DOHH2 (cell line): ENCODE data around the gene FBXW5.

Experiments
- H3F3A ChIP-seq: fragments of 200-600 bp; sonication (generic), shearing (Covaris generic); 2 replicates; pipeline ENCODE4 v1.6.0; 2016; ENCODE audit warnings: antibody characterized with exemption, mild to moderate bottlenecking; ENCODE audit not compliant: control insufficient read depth, insufficient read depth
- H3K27ac ChIP-seq: fragments of 200-600 bp; sonication (generic); 2 replicates; pipeline ENCODE4 v1.5.1; 2014; ENCODE audit warnings: low read depth, mild to moderate bottlenecking, low read length, moderate library complexity
- H3K27me3 ChIP-seq: fragments of 200-600 bp; sonication (generic); 2 replicates; pipeline ENCODE4 v1.6.1; 2014; ENCODE audit warnings: mild to moderate bottlenecking, low read length, mixed read lengths; ENCODE audit not compliant: control insufficient read depth
- H3K36me3 ChIP-seq: fragments of 200-600 bp; sonication (generic); 2 replicates; pipeline ENCODE4 v1.6.1; 2014; ENCODE audit warnings: mild to moderate bottlenecking, low read length, moderate library complexity, mixed read lengths; ENCODE audit not compliant: control insufficient read depth
- H3K4me1 ChIP-seq: fragments of 200-600 bp; sonication (generic); 2 replicates; pipeline ENCODE4 v1.6.1; 2014; ENCODE audit warnings: mild to moderate bottlenecking, low read length, mixed read lengths; ENCODE audit not compliant: control insufficient read depth
- H3K4me2 ChIP-seq: fragments of 200-600 bp; sonication (generic); 2 replicates; pipeline ENCODE4 v1.6.0; 2014; ENCODE audit warnings: mild to moderate bottlenecking, low read length, moderate library complexity
- H3K4me3 ChIP-seq: fragments of 200-600 bp; sonication (generic); 2 replicates; pipeline ENCODE4 v1.5.1; 2014; ENCODE audit warnings: mild to moderate bottlenecking, low read length, mixed read lengths
- H3K79me2 ChIP-seq: fragments of 200-600 bp; sonication (generic); 2 replicates; pipeline ENCODE4 v1.6.1; 2014; ENCODE audit warnings: mild to moderate bottlenecking, low read length, mixed read lengths; ENCODE audit not compliant: control insufficient read depth
- H3K9me2 ChIP-seq: fragments of 200-600 bp; sonication (generic); replicated peaks from 2 replicates; pipeline ENCODE4 v1.6.1; 2014; ENCODE audit warnings: mild to moderate bottlenecking, low read length, mixed read lengths; ENCODE audit not compliant: control insufficient read depth
- H3K9me3 ChIP-seq: fragments of 200-600 bp; sonication (generic); 2 replicates; pipeline ENCODE4 v1.6.1; 2014; ENCODE audit warnings: antibody characterized with exemption, low read length, mixed read lengths; ENCODE audit not compliant: control insufficient read depth, insufficient read depth
- H4K20me1 ChIP-seq: fragments of 200-600 bp; sonication (generic); 2 replicates; pipeline ENCODE4 v1.6.0; 2014; ENCODE audit warnings: low read depth, mild to moderate bottlenecking, antibody characterized with exemption, low read length, moderate library complexity; ENCODE audit not compliant: control insufficient read depth, insufficient read depth
- CTCF ChIP-seq: fragments of 200-600 bp; sonication (generic); IDR thresholded peaks from one replicate; pipeline ENCODE4 v1.5.1; 2014; ENCODE audit warnings: antibody characterized with exemption, mild to moderate bottlenecking, low read depth, low read length; ENCODE audit not compliant: poor library complexity, severe bottlenecking
- EZH2phosphoT487 ChIP-seq: fragments of 200-600 bp; sonication (generic); IDR thresholded peaks from 2 replicates; pipeline ENCODE4 v1.6.1; 2017; ENCODE audit warnings: borderline replicate concordance, mild to moderate bottlenecking, antibody characterized with exemption, low read length, moderate library complexity, mixed read lengths

FBXW5 gene

GRCh38 chr9:136899196-136899595 is 45.3 kb downstream of the FBXW5 start:
- no peak for TF ChIP-seq EZH2phosphoT487
- Histone ChIP-seq H4K20me1 (no peaks in the 10 kb centered on the region), H3K36me3 (peaks cover 64% of the 10 kb centered on the region), H3F3A (no peaks in the 10 kb centered on the region), H3K27me3 (no peaks in the 10 kb centered on the region), H3K9me2 (no peaks in the 10 kb centered on the region), H3K4me1 (no peaks in the 10 kb centered on the region), H3K4me2 (no peak overlapping the region), H3K9me3 (no peaks in the 10 kb centered on the region), H3K4me3 (no peak overlapping the region), H3K27ac (no peak overlapping the region), H3K79me2 (peaks cover 60% of the 10 kb centered on the region)

- H3K79me2 ChIP-seq = peaks cover 65% of the 10 kb centered on the region
- H3K9me2 ChIP-seq = no peaks in the 10 kb centered on the region
- H3K4me3 ChIP-seq = no peak overlapping the region
- H3K36me3 ChIP-seq = peaks cover 61% of the 10 kb centered on the region
- H3K9me3 ChIP-seq = no peaks in the 10 kb centered on the region
- no peaks in the 10 kb centered on the region for H3K27me3 ChIP-seq
- no peak for TF ChIP-seq EZH2phosphoT487
- TF ChIP-seq CTCF = no peak
- no peaks in the 10 kb centered on the region for H4K20me1 ChIP-seq
- H3K27ac ChIP-seq = no peak overlapping the region
- no peaks in the 10 kb centered on the region for H3K4me1 ChIP-seq
- H3F3A ChIP-seq = no peaks in the 10 kb centered on the region
- no peak overlapping the region for H3K4me2 ChIP-seq
Measured at GRCh38 chr9:136898483-136899100, 45.9 kb downstream of the FBXW5 start.

- Histone ChIP-seq H3K4me1 (no peaks in the 10 kb centered on the region), H3K36me3 (peaks cover 52% of the 10 kb centered on the region), H3K4me3 (no peak overlapping the region), H3K27me3 (no peaks in the 10 kb centered on the region), H3K9me2 (no peaks in the 10 kb centered on the region), H3K4me2 (no peak overlapping the region), H3F3A (no peaks in the 10 kb centered on the region), H3K27ac (no peak overlapping the region), H4K20me1 (no peaks in the 10 kb centered on the region), H3K9me3 (no peaks in the 10 kb centered on the region), H3K79me2 (peaks cover 75% of the 10 kb centered on the region)
- no peak for TF ChIP-seq EZH2phosphoT487
- TF ChIP-seq CTCF = no peak
Measured at GRCh38 chr9:136896027-136896426, 48.5 kb downstream of the FBXW5 start.

- Histone ChIP-seq H3K36me3 (peaks cover 49% of the 10 kb centered on the region), H3K4me3 (no peak overlapping the region), H3K9me2 (no peaks in the 10 kb centered on the region), H4K20me1 (no peaks in the 10 kb centered on the region; the same call in 1 of the 2 replicates), H3K9me3 (no peaks in the 10 kb centered on the region), H3F3A (no peaks in the 10 kb centered on the region), H3K27ac (no peak overlapping the region), H3K27me3 (no peaks in the 10 kb centered on the region), H3K79me2 (peaks cover 93% of the 10 kb centered on the region), H3K4me1 (peaks cover 10% of the 10 kb centered on the region), H3K4me2 (no peak overlapping the region)
- TF ChIP-seq CTCF (no peak), EZH2phosphoT487 (no peak)
Measured at GRCh38 chr9:136890661-136891060, 53.9 kb downstream of the FBXW5 start.
